MM.1S (cell line): ENCODE measurements around the gene EXOC3L4.

Experiments used
- DNase-seq: peaks from one replicate; pipeline ENCODE4 v3.0.0-alpha.2; 2015
- H2AFZ ChIP-seq: fragments of 300-600 bp; sonication (generic); 2 replicates; pipeline ENCODE4 v1.6.0; 2016; ENCODE audit warnings: antibody characterized with exemption, low read length
- H3F3A ChIP-seq: fragments of 300-600 bp; sonication (generic); 2 replicates; pipeline ENCODE4 v1.6.1; 2016; ENCODE audit warnings: mild to moderate bottlenecking, antibody characterized with exemption, low read length, moderate library complexity, mixed read lengths; ENCODE audit not compliant: insufficient read depth
- H3K27ac ChIP-seq: fragments of 300-600 bp; sonication (generic); 2 replicates; pipeline ENCODE4 v1.5.1; 2016; ENCODE audit warnings: mild to moderate bottlenecking, low read length
- H3K27me3 ChIP-seq: fragments of 300-600 bp; sonication (generic); replicated peaks from 2 replicates; pipeline ENCODE4 v1.6.0; 2016; ENCODE audit warnings: low read length; ENCODE audit not compliant: insufficient read depth
- H3K36me3 ChIP-seq: fragments of 300-600 bp; sonication (generic); replicated peaks from 2 replicates; pipeline ENCODE4 v1.6.1; 2016; ENCODE audit warnings: mild to moderate bottlenecking, low read length, mixed read lengths; ENCODE audit not compliant: insufficient read depth
- H3K4me1 ChIP-seq: fragments of 300-600 bp; sonication (generic); 2 replicates; pipeline ENCODE4 v1.6.1; 2016; ENCODE audit warnings: low read length, mixed read lengths
- H3K4me2 ChIP-seq: fragments of 300-600 bp; sonication (generic); 2 replicates; pipeline ENCODE4 v1.6.0; 2016; ENCODE audit warnings: low read depth, low read length
- H3K4me3 ChIP-seq: fragments of 300-600 bp; sonication (generic); 2 replicates; pipeline ENCODE4 v1.5.1; 2016; ENCODE audit warnings: low read length, mixed read lengths
- H3K79me2 ChIP-seq: fragments of 300-600 bp; sonication (generic); 2 replicates; pipeline ENCODE4 v1.6.1; 2016; ENCODE audit warnings: mixed run types, low read length, mixed read lengths
- H3K9ac ChIP-seq: fragments of 300-600 bp; sonication (generic); 2 replicates; pipeline ENCODE4 v1.6.1; 2016; ENCODE audit warnings: low read length, mixed read lengths
- H3K9me2 ChIP-seq: fragments of 300-600 bp; sonication (generic); replicated peaks from 2 replicates; pipeline ENCODE4 v1.6.1; 2016; ENCODE audit warnings: mild to moderate bottlenecking, low read length, mixed read lengths; ENCODE audit not compliant: insufficient read depth
- H3K9me3 ChIP-seq: fragments of 300-600 bp; sonication (generic); replicated peaks from 2 replicates; pipeline ENCODE4 v1.6.1; 2016; ENCODE audit warnings: mild to moderate bottlenecking, low read length, mixed read lengths; ENCODE audit not compliant: insufficient read depth
- H4K20me1 ChIP-seq: fragments of 300-600 bp; sonication (generic); 2 replicates; pipeline ENCODE4 v1.6.1; 2016; ENCODE audit warnings: mild to moderate bottlenecking, low read length, moderate library complexity, mixed read lengths; ENCODE audit not compliant: insufficient read depth
- CTCF ChIP-seq: fragments of 300-600 bp; sonication (generic); IDR thresholded peaks from 2 replicates; pipeline ENCODE4 v1.5.1; 2016; ENCODE audit warnings: antibody characterized with exemption, low read length, mixed read lengths
- EZH2 ChIP-seq: fragments of 300-600 bp; sonication (generic); optimal IDR thresholded peaks from 2 replicates; pipeline ENCODE3; 2017; ENCODE audit warnings: low read depth, mild to moderate bottlenecking, antibody characterized with exemption, low read length, mixed read lengths
- EZH2phosphoT487 ChIP-seq: fragments of 300-600 bp; sonication (generic); IDR thresholded peaks from 2 replicates; pipeline ENCODE4 v1.6.1; 2018; ENCODE audit warnings: antibody characterized with exemption, low read length

Gene EXOC3L4

GRCh38 chr14:103126088-103126872 lies 31.8 kb downstream of the EXOC3L4 start:
- Histone ChIP-seq H3K79me2 (no peaks in the 10 kb centered on the region), H3K9me2 (no peaks in the 10 kb centered on the region), H3K27ac (no peak overlapping the region), H3F3A (no peaks in the 10 kb centered on the region), H3K27me3 (peaks cover 15% of the 10 kb centered on the region), H3K36me3 (no peaks in the 10 kb centered on the region), H3K9ac (no peak overlapping the region), H3K9me3 (no peaks in the 10 kb centered on the region), H3K4me1 (no peaks in the 10 kb centered on the region), H2AFZ (no peak overlapping the region), H3K4me2 (no peak overlapping the region), H3K4me3 (no peak overlapping the region), H4K20me1 (no peaks in the 10 kb centered on the region)
- no peak for DNase-seq
- no peak for TF ChIP-seq EZH2phosphoT487
- TF ChIP-seq CTCF: no peak
- no peak for TF ChIP-seq EZH2

GRCh38 chr14:103126873-103127304 lies 32.4 kb downstream of the EXOC3L4 start:
- no peaks in the 10 kb centered on the region for H3K4me1 ChIP-seq
- peaks cover 15% of the 10 kb centered on the region for H3K27me3 ChIP-seq
- TF ChIP-seq CTCF: no peak
- no peak for TF ChIP-seq EZH2
- no peak for TF ChIP-seq EZH2phosphoT487
- no peaks in the 10 kb centered on the region for H3K36me3 ChIP-seq
- no peaks in the 10 kb centered on the region for H4K20me1 ChIP-seq
- H3K9me2 ChIP-seq: no peaks in the 10 kb centered on the region
- no peak overlapping the region for H3K9ac ChIP-seq
- no peaks in the 10 kb centered on the region for H3K79me2 ChIP-seq
- H3K27ac ChIP-seq: no peak overlapping the region
- DNase-seq: no peak
- H3F3A ChIP-seq: no peaks in the 10 kb centered on the region
- no peak overlapping the region for H3K4me3 ChIP-seq
- no peaks in the 10 kb centered on the region for H3K9me3 ChIP-seq
- no peak overlapping the region for H3K4me2 ChIP-seq
- H2AFZ ChIP-seq: no peak overlapping the region

GRCh38 chr14:103127356-103127755 lies 32.8 kb downstream of the EXOC3L4 start:
- no peaks in the 10 kb centered on the region for H3K36me3 ChIP-seq
- no peak overlapping the region for H3K4me2 ChIP-seq
- peaks cover 11% of the 10 kb centered on the region for H3K27me3 ChIP-seq
- H3K27ac ChIP-seq: no peak overlapping the region
- no peaks in the 10 kb centered on the region for H3K79me2 ChIP-seq
- no peaks in the 10 kb centered on the region for H3K4me1 ChIP-seq
- DNase-seq: no peak
- no peak for TF ChIP-seq EZH2
- no peak for TF ChIP-seq CTCF
- no peak for TF ChIP-seq EZH2phosphoT487
- no peak overlapping the region for H3K4me3 ChIP-seq
- H3K9me3 ChIP-seq: no peaks in the 10 kb centered on the region
- H3K9me2 ChIP-seq: no peaks in the 10 kb centered on the region
- no peak overlapping the region for H3K9ac ChIP-seq
- H3F3A ChIP-seq: no peaks in the 10 kb centered on the region
- H2AFZ ChIP-seq: no peak overlapping the region
- H4K20me1 ChIP-seq: no peaks in the 10 kb centered on the region
